ENCODE measurements around the gene ZNF518B. TPM values are rescaled to one million over a fixed set of nuclear protein-coding genes. Genes with fewer than 3 reads are reported as not detected.

The ZNF518B gene
- total RNA-seq, 1 experiment from 2014 or later = 38.7 TPM

DNA sequence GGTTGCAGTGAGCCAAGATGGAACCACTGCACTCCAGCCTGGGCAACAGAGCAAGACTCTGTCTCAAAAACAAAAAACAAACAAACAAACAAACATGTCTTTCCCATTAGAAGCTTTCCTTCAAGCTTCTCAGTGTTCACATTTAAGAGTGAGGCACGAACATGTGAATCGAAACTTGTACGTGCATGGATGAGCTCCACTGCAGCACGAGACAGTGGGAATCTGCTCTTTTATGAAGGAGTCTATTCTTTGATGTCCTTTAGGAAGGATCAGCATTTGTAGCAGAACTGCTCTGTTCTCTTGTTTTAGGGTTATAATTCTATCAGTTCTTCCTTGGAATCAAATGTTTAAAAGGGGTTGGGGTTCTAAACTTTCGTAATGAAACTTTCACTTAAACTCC lies 23.4 kb upstream of the ZNF518B start:
- no peaks in the 10 kb centered on the region for H4K20me1 ChIP-seq (ENCODE audit: insufficient read depth)
- H3K4me2 ChIP-seq (ENCODE audit: low read length) = no peak overlapping the region
- H2AFZ ChIP-seq (ENCODE audit: low read depth, low read length, poor library complexity, severe bottlenecking) = no peak overlapping the region
- no peak overlapping the region for H3K27ac ChIP-seq (ENCODE audit: low read depth, low read length)
- RAD21 ChIA-PET (ENCODE audit: low non-redundant PET in 1 of 2, low total read pairs in 2 of 2, uncharacterized antibody in 2 of 2, unreplicated experiment in 2 of 2) = interaction anchor here in 1 of 2 experiments (0.6 kb wide), 1 partner anchor 71 kb away, joined by 3 read pairs; no protein-coding TSS in a partner anchor
- BruUV-seq (replicated peaks) = no TSS peak
- POLR2A ChIA-PET = no interaction called here
- H3K4me3 ChIP-seq (replicated peaks in 1 of 2; ENCODE audit: low read depth in 1 of 2, low read length in 2 of 2) = no peak overlapping the region
- H3K79me2 ChIP-seq (ENCODE audit: insufficient read depth, low read length) = no peaks in the 10 kb centered on the region
- H3K4me1 ChIP-seq (ENCODE audit: control insufficient read depth in 1 of 2, insufficient read depth in 2 of 2, low read length in 2 of 2) = no peaks in the 10 kb centered on the region
- H3K9me3 ChIP-seq (ENCODE audit: control insufficient read depth in 1 of 2, insufficient read depth in 1 of 2, low read depth in 1 of 2, low read length in 2 of 2) = no peaks in the 10 kb centered on the region
- ATAC-seq (no peak), DNase-seq (ENCODE audit: low read depth, low spot score) (no peak)
- no peaks in the 10 kb centered on the region for H3K9me2 ChIP-seq (ENCODE audit: insufficient read depth)
- no peaks in the 10 kb centered on the region for H3K36me3 ChIP-seq (ENCODE audit: control insufficient read depth in 1 of 2, insufficient read depth in 2 of 2, low read length in 2 of 2)
- no peaks in the 10 kb centered on the region for H3K27me3 ChIP-seq (ENCODE audit: insufficient read depth, low read length)
- intact Hi-C loops (cut with micrococcal nuclease) = no loop called here
- no peak overlapping the region for H3K9ac ChIP-seq (ENCODE audit: low read length)
- no peak for TF ChIP-seq SP1 (IDR thresholded peaks at IDR 0.05; ENCODE audit: low read depth)
- no peak for TF ChIP-seq FOSL1 (IDR thresholded peaks at IDR 0.05; ENCODE audit: low read depth)
- TF ChIP-seq RAD21 (IDR thresholded peaks at IDR 0.05; ENCODE audit: low read depth) = no peak
- TF ChIP-seq ZFX (IDR thresholded peaks at IDR 0.05) = no peak
- TF ChIP-seq JUND (IDR thresholded peaks at IDR 0.05) = no peak
- no peak for TF ChIP-seq ELF1 (IDR thresholded peaks at IDR 0.05; ENCODE audit: borderline replicate concordance, low read depth)
- no peak for TF ChIP-seq EZH2 (IDR thresholded peaks at IDR 0.05)
- TF ChIP-seq POLR2A (IDR thresholded peaks at IDR 0.05; ENCODE audit: borderline replicate concordance, extremely low read depth, insufficient read depth, insufficient read length) = no peak
- no peak for TF ChIP-seq SIN3A (IDR thresholded peaks at IDR 0.05; ENCODE audit: low read depth)
- TF ChIP-seq EZH2phosphoT487 (IDR thresholded peaks at IDR 0.05; ENCODE audit: borderline replicate concordance) = no peak
- no peak for TF ChIP-seq SRF (IDR thresholded peaks at IDR 0.05; ENCODE audit: low read depth)
- TF ChIP-seq, protein P1, sequence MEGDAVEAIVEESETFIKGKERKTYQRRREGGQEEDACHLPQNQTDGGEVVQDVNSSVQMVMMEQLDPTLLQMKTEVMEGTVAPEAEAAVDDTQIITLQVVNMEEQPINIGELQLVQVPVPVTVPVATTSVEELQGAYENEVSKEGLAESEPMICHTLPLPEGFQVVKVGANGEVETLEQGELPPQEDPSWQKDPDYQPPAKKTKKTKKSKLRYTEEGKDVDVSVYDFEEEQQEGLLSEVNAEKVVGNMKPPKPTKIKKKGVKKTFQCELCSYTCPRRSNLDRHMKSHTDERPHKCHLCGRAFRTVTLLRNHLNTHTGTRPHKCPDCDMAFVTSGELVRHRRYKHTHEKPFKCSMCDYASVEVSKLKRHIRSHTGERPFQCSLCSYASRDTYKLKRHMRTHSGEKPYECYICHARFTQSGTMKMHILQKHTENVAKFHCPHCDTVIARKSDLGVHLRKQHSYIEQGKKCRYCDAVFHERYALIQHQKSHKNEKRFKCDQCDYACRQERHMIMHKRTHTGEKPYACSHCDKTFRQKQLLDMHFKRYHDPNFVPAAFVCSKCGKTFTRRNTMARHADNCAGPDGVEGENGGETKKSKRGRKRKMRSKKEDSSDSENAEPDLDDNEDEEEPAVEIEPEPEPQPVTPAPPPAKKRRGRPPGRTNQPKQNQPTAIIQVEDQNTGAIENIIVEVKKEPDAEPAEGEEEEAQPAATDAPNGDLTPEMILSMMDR (IDR thresholded peaks at IDR 0.05 in 2 of 3, conservative IDR thresholded peaks at IDR 0.05 in 1 of 3; ENCODE audit: borderline replicate concordance in 1 of 3, insufficient read depth in 1 of 3, low read depth in 2 of 3, low read length in 2 of 3) = no peak
- TF ChIP-seq, protein P2, sequence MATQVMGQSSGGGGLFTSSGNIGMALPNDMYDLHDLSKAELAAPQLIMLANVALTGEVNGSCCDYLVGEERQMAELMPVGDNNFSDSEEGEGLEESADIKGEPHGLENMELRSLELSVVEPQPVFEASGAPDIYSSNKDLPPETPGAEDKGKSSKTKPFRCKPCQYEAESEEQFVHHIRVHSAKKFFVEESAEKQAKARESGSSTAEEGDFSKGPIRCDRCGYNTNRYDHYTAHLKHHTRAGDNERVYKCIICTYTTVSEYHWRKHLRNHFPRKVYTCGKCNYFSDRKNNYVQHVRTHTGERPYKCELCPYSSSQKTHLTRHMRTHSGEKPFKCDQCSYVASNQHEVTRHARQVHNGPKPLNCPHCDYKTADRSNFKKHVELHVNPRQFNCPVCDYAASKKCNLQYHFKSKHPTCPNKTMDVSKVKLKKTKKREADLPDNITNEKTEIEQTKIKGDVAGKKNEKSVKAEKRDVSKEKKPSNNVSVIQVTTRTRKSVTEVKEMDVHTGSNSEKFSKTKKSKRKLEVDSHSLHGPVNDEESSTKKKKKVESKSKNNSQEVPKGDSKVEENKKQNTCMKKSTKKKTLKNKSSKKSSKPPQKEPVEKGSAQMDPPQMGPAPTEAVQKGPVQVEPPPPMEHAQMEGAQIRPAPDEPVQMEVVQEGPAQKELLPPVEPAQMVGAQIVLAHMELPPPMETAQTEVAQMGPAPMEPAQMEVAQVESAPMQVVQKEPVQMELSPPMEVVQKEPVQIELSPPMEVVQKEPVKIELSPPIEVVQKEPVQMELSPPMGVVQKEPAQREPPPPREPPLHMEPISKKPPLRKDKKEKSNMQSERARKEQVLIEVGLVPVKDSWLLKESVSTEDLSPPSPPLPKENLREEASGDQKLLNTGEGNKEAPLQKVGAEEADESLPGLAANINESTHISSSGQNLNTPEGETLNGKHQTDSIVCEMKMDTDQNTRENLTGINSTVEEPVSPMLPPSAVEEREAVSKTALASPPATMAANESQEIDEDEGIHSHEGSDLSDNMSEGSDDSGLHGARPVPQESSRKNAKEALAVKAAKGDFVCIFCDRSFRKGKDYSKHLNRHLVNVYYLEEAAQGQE (IDR thresholded peaks at IDR 0.05; ENCODE audit: low read depth) = no peak
- TF ChIP-seq, protein P3, sequence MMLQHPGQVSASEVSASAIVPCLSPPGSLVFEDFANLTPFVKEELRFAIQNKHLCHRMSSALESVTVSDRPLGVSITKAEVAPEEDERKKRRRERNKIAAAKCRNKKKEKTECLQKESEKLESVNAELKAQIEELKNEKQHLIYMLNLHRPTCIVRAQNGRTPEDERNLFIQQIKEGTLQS (IDR thresholded peaks at IDR 0.05) = no peak
- no peak for TF ChIP-seq ZNF274 (IDR thresholded peaks at IDR 0.05; ENCODE audit: low read depth, low read length)
- TF ChIP-seq POLR2AphosphoS5 (IDR thresholded peaks at IDR 0.05; ENCODE audit: low read depth, low read length) = no peak
- TF ChIP-seq CEBPB (IDR thresholded peaks at IDR 0.05; ENCODE audit: low read depth) = no peak
- no peak for TF ChIP-seq ZBTB33 (IDR thresholded peaks at IDR 0.05; ENCODE audit: extremely low read depth, insufficient replicate concordance, low read length)
- TF ChIP-seq TCF7L2 (IDR thresholded peaks at IDR 0.05; ENCODE audit: borderline replicate concordance, extremely low read depth, insufficient read depth, insufficient read length) = no peak
- CTCF ChIA-PET = no interaction called here
